Fibroblast of lung (primary cell): ENCODE results near the gene NAT8L. TPM values are rescaled to one million over a fixed set of nuclear protein-coding genes. Genes with fewer than 3 reads are reported as not detected.
"Not testable (repeated sequence)": the region's sequence is repeated elsewhere in the genome, so short reads cannot be mapped to it uniquely, and the experiment has no call there.

Experiments
- DNase-seq, 2 donors: peaks; one replicate each; pipeline versions ENCODE4 v3.0.0 to v3.0.0-alpha.2; 2010; ENCODE audit warnings: low read depth in 2 of 2
- H2AFZ ChIP-seq: 2 replicates; pipeline ENCODE4 v1.5.1; 2012; ENCODE audit warnings: low read length, control low read depth, inconsistent platforms
- H3K27ac ChIP-seq: 2 replicates; pipeline ENCODE4 v1.5.1; 2011; ENCODE audit warnings: low read length, control low read depth; ENCODE audit not compliant: insufficient read depth
- H3K27me3 ChIP-seq: 2 replicates; pipeline ENCODE4 v1.5.1; 2011; ENCODE audit warnings: mild to moderate bottlenecking, low read length; ENCODE audit not compliant: control insufficient read depth, insufficient read depth
- H3K36me3 ChIP-seq: 2 replicates; pipeline ENCODE4 v1.5.1; 2011; ENCODE audit warnings: low read length; ENCODE audit not compliant: control insufficient read depth, insufficient read depth
- H3K4me1 ChIP-seq: 2 replicates; pipeline ENCODE4 v1.5.1; 2011; ENCODE audit warnings: low read length; ENCODE audit not compliant: control insufficient read depth, insufficient read depth; ENCODE audit errors: extremely low read depth
- H3K4me2 ChIP-seq: 2 replicates; pipeline ENCODE4 v1.5.1; 2011; ENCODE audit warnings: low read length, control low read depth; ENCODE audit not compliant: insufficient read depth; ENCODE audit errors: extremely low read depth
- H3K4me3 ChIP-seq, 4 experiments: fragments of 200-600 bp in 1 of 4; sonication (generic) in 1 of 4; replicated peaks in 1 of 4; 2 replicates each; pipeline ENCODE4 v1.5.1; 2011 to 2016; ENCODE audit warnings: low read length in 4 of 4, low read depth in 3 of 4, mild to moderate bottlenecking in 3 of 4, control low read depth in 2 of 4, inconsistent platforms in 1 of 4, mixed read lengths in 1 of 4; ENCODE audit not compliant: insufficient read depth in 1 of 4; ENCODE audit errors: control extremely low read depth in 1 of 4
- H3K79me2 ChIP-seq: 2 replicates; pipeline ENCODE4 v1.5.1; 2012; ENCODE audit warnings: mild to moderate bottlenecking, low read length, inconsistent platforms; ENCODE audit not compliant: control insufficient read depth, insufficient read depth
- H3K9ac ChIP-seq: 2 replicates; pipeline ENCODE4 v1.5.1; 2011; ENCODE audit warnings: mild to moderate bottlenecking, low read length, control low read depth; ENCODE audit not compliant: insufficient read depth
- H3K9me3 ChIP-seq: 2 replicates; pipeline ENCODE4 v1.5.1; 2012; ENCODE audit warnings: low read depth, low read length; ENCODE audit not compliant: control insufficient read depth, insufficient read depth
- H4K20me1 ChIP-seq: 2 replicates; pipeline ENCODE4 v1.5.1; 2011; ENCODE audit warnings: low read length; ENCODE audit not compliant: control insufficient read depth, insufficient read depth; ENCODE audit errors: extremely low read depth
- EZH2 ChIP-seq: IDR thresholded peaks from 2 replicates; pipeline ENCODE4 v1.5.1; 2012; ENCODE audit warnings: low read length, control low read depth, mild to moderate bottlenecking; ENCODE audit errors: missing control alignments
- polyA plus RNA-seq, 2 donors: library from polyadenylated mRNA; depleted of rRNA in 1 of 2; stranded (reverse) in 1 of 2; unstranded in 1 of 2; fragments of >200 nt; gene quantifications; 2 replicates each; pipeline ENCODE4 v1.2.1, GENCODE V29; 2011 to 2012; ENCODE audit warnings: missing spikeins in 1 of 2
- total RNA-seq: library from RNA; depleted of rRNA; stranded (reverse); fragments of >200 nt; gene quantifications from 2 replicates; pipeline ENCODE4 v1.2.1, GENCODE V29; 2014
- TF ChIP-seq, protein P1 (sequence below), 2 donors: IDR thresholded peaks in 1 of 2; conservative IDR thresholded peaks in 1 of 2; 1 replicate in 1 of 2; 2 replicates in 1 of 2; pipeline ENCODE4 v1.5.1; 2011 to 2012; ENCODE audit warnings: low read length in 2 of 2, control low read depth in 1 of 2, inconsistent platforms in 1 of 2, low read depth in 1 of 2, mild to moderate bottlenecking in 1 of 2

NAT8L gene
- total and polyA plus RNA-seq, 2 donors (not counting 1 experiment from before 2014, with no cell fraction given) = 0.01 to 0.17 TPM

DNA sequence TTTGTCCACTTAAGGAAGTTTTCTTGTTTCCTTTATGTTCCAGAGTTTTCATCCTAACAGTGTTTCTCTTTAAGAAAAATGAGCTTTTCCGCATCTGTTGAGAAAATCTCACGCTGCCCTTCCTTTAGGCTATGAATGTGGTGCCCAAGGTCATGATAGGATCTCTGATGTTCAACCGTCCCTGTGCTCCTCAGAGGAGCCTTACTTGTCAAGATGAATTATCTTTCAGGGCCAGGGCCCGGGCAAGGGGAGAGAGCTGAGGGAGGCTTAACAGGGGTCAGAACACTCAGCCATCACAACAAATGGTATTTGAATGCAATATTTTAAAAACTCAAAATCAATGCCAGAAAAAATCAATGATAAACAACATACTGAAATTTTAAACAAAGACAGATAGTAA lies 44.1 kb upstream of the NAT8L start:
- Histone ChIP-seq H3K36me3 (no peaks in the 10 kb centered on the region), H3K9ac (no peak overlapping the region), H3K4me3 (no peak overlapping the region), H3K4me2 (no peak overlapping the region), H3K79me2 (no peaks in the 10 kb centered on the region), H3K27ac (no peak overlapping the region), H2AFZ (no peak overlapping the region), H3K9me3 (no peaks in the 10 kb centered on the region), H3K27me3 (no peaks in the 10 kb centered on the region), H4K20me1 (no peaks in the 10 kb centered on the region), H3K4me1 (no peaks in the 10 kb centered on the region)
- no peak for DNase-seq
- no peak for TF ChIP-seq EZH2
- TF ChIP-seq, protein P1, sequence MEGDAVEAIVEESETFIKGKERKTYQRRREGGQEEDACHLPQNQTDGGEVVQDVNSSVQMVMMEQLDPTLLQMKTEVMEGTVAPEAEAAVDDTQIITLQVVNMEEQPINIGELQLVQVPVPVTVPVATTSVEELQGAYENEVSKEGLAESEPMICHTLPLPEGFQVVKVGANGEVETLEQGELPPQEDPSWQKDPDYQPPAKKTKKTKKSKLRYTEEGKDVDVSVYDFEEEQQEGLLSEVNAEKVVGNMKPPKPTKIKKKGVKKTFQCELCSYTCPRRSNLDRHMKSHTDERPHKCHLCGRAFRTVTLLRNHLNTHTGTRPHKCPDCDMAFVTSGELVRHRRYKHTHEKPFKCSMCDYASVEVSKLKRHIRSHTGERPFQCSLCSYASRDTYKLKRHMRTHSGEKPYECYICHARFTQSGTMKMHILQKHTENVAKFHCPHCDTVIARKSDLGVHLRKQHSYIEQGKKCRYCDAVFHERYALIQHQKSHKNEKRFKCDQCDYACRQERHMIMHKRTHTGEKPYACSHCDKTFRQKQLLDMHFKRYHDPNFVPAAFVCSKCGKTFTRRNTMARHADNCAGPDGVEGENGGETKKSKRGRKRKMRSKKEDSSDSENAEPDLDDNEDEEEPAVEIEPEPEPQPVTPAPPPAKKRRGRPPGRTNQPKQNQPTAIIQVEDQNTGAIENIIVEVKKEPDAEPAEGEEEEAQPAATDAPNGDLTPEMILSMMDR (conservative IDR thresholded peaks at IDR 0.05 in 1 of 2, IDR thresholded peaks at IDR 0.05 in 1 of 2; ENCODE audit: low read depth in 1 of 2, low read length in 2 of 2) = no peak

DNA sequence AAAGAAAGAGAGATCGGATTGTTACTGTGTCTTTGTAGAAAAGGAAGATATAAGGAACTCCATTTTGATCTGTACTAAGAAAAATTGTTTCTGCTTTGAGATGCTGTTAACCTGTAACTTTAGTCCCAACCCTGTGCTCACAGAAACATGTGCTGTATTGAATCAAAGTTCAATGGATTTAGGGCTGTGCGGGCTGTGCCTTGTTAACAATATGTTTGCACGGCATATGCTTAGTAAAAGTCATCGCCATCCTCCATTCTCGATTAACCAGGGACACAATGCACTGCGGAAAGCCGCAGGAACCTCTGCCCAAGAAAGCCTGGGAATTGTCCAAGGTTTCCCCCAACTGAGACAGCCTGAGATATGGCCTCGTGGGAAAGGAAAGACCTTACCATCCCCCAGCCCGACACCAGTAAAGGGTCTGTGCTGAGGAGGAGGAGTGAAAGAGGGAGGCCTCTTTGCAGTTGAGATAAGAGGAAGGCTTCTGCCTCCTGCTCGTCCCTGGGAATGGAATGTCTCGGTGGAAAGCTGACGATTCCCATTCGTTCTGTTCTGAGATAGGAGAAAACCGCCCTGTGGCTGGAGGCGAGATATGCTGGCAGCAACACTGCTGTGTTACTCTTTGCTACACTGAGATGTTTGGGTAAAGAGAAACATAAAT lies 37.6 kb upstream of the NAT8L start:
- H3K9ac ChIP-seq, H3K27ac ChIP-seq, H3K4me1 ChIP-seq, H3K36me3 ChIP-seq, H3K9me3 ChIP-seq, H2AFZ ChIP-seq, H3K79me2 ChIP-seq, H3K4me3 ChIP-seq, H3K4me2 ChIP-seq, H4K20me1 ChIP-seq: not testable (repeated sequence)
- peaks cover 18% of the 10 kb centered on the region for H3K27me3 ChIP-seq
- DNase-seq = peak in 1 of 2 donors; percentile 13

DNA sequence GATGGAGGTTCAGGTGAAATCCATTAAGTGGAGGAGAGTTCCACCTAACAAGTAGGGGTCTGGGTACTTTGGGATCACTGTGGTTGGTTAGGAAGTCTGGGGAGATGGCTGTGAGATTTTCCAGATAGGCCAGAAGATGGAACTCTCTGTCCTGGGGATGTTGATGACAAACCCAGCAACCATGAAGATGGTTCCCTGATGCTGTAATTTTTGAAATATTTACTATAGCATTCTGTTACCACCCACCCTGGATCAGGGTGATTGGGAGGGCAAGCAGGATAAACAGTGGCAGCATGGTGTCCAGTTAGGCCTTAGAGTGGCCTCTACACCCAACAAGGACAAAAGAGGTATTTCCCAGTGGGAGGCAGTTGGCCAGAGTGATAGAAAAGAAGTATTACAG lies 34.4 kb upstream of the NAT8L start:
- no peak for DNase-seq
- no peaks in the 10 kb centered on the region for H4K20me1 ChIP-seq
- no peaks in the 10 kb centered on the region for H3K9me3 ChIP-seq
- no peak overlapping the region for H2AFZ ChIP-seq
- no peaks in the 10 kb centered on the region for H3K4me1 ChIP-seq
- H3K27me3 ChIP-seq = peaks cover 18% of the 10 kb centered on the region
- no peak overlapping the region for H3K4me2 ChIP-seq
- TF ChIP-seq EZH2 = no peak
- TF ChIP-seq, protein P1 (conservative IDR thresholded peaks at IDR 0.05 in 1 of 2, IDR thresholded peaks at IDR 0.05 in 1 of 2; ENCODE audit: low read depth in 1 of 2, low read length in 2 of 2) = no peak
- no peak overlapping the region for H3K27ac ChIP-seq
- H3K79me2 ChIP-seq = no peaks in the 10 kb centered on the region
- no peak overlapping the region for H3K4me3 ChIP-seq
- H3K36me3 ChIP-seq = no peaks in the 10 kb centered on the region
- no peak overlapping the region for H3K9ac ChIP-seq
